Activated T-helper 2 cell treated with anti-CD3 and anti-CD28 coated beads, Interferon-gamma antibody, Interleukin-2, Interleukin-4, amounts not matched to agents 10 μg/mL and 5 μg/mL and 100 μg/mL, durations not matched to agents 14 hours and 24 hours and 36 hours (primary cell): ENCODE data around the gene NT5M. TPM values are rescaled to one million over a fixed set of nuclear protein-coding genes. Genes with fewer than 3 reads are reported as not detected.

Experiments
- DNase-seq: peaks from one replicate; pipeline ENCODE4 v3.0.0; 2021; ENCODE audit warnings: low spot score
- H3K27ac Mint-ChIP-seq: one replicate; pipeline ENCODE4 v1.8.0; 2021; ENCODE audit warnings: mixed read lengths
- H3K27me3 Mint-ChIP-seq: one replicate; pipeline ENCODE4 v1.8.0; 2021; ENCODE audit warnings: low read depth, mixed read lengths
- H3K36me3 Mint-ChIP-seq: one replicate; pipeline ENCODE4 v1.8.0; 2021; ENCODE audit warnings: low read depth, mixed read lengths
- H3K4me1 Mint-ChIP-seq: one replicate; pipeline ENCODE4 v1.8.0; 2021; ENCODE audit warnings: low read depth, mixed read lengths
- H3K4me3 Mint-ChIP-seq: one replicate; pipeline ENCODE4 v1.8.0; 2021; ENCODE audit warnings: low read depth, mild to moderate bottlenecking, moderate library complexity, mixed read lengths
- H3K9me3 Mint-ChIP-seq: one replicate; pipeline ENCODE4 v1.8.0; 2021; ENCODE audit warnings: mixed read lengths
- intact Hi-C: fragments of 100-400 bp; cut with micrococcal nuclease; formaldehyde crosslinking; loops from one replicate; pipeline ENCODE4 v1.15.1; 2023
- total RNA-seq: library from RNA; stranded (reverse); gene quantifications from 2 replicates; pipeline ENCODE4 v1.2.3, GENCODE V29; 2022

NT5M gene
- total RNA-seq, 1 donor from 2014 or later = 8.1 TPM

DNA sequence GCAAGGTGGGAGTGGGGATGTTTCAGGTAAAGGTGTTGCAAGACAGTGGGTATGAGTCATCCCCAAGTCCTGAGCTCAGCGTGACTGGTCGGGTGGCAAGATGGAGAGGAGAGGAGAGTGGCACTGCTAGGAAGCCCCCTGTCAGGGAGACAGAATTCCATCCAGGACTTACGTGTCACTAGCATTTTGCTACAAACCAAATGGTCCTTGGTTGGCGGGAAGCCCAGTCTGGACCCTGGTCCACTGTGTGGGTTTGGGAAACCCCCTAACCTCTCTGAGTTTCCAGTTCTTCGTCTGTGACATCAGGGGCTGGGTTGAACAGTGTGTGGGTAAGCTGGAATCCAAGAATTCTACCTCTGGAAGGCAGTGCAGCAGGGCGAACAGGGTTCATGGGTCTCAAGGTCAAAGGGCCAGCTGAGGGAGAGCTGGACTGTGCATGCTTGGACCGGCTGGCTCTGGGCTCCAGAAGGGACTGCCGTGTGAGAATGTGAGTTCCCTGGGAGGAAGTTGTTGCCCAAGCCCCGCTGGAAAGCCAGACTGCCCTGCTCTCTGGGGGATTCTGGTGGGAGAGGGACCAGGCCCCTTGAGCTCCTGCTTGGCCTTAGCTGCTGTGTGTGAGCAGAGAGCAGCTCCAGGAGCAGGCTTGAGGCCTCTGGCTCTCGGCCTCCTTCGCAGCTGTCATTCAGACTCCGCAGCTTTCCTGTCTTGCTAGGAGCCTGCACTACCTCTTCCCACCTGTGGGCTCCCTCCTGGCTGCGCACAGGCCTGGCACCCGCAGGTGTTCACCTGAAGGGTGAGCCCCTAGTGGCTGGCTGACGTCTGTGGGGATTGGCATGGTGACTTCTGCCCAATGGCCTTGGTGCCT is 84.6 kb downstream of the NT5M start:
- no peak for DNase-seq
- peaks cover 9% of the 10 kb centered on the region for H3K27me3 Mint-ChIP-seq

DNA sequence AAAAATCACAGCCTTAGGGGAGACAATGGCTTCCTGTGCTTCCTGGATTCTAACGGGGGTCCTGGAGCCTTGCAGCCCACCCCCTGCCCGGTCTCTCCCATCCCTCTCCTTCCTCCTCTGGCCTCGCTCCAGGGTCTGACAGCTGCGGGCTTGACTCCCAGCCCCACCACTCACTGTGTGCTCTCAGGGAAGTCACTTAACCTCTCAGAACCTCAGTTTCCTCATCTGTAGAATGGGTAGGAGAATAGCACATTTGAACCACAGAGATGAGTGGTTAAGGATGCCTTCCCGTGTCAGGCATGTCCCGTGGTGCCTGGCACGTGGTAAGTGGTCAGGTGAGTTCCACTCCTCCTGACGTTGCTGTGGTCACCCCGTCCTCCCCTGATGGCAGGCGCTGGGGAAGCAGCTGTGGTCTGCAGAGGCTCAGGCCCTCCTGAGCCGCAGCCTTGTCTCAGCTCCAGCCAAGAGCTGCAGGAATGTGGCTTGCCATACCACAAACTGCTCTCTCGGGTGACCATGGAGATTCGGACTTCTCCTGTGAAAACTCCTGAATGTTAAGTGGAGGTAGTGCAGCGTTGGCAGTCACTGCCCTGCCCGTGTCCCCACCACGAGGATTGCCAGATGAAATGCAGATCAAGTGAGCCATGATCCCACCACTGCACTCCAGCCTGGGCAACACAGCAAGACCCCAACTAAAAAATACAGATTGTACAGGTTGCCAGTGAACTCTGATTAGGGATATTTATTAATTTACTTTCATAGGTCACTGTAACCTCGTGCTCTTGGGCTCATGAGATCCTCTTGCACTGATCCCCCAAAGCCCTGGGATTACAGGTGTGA is 85.7 kb downstream of the NT5M start:
- no peak overlapping the region for H3K4me3 Mint-ChIP-seq
- no peaks in the 10 kb centered on the region for H3K36me3 Mint-ChIP-seq
- H3K27ac Mint-ChIP-seq = no peak overlapping the region
- no peaks in the 10 kb centered on the region for H3K9me3 Mint-ChIP-seq
- DNase-seq = no peak
- H3K27me3 Mint-ChIP-seq = peaks cover 9% of the 10 kb centered on the region
- peaks cover 14% of the 10 kb centered on the region for H3K4me1 Mint-ChIP-seq
- intact Hi-C loops = no loop called here

More for the DNA sequence above, 84.6 kb downstream of the NT5M start:
- intact Hi-C loops = no loop called here
- Mint-ChIP-seq H3K4me1 (peaks cover 14% of the 10 kb centered on the region), H3K9me3 (no peaks in the 10 kb centered on the region), H3K27ac (no peak overlapping the region), H3K4me3 (no peak overlapping the region), H3K36me3 (no peaks in the 10 kb centered on the region)

DNA sequence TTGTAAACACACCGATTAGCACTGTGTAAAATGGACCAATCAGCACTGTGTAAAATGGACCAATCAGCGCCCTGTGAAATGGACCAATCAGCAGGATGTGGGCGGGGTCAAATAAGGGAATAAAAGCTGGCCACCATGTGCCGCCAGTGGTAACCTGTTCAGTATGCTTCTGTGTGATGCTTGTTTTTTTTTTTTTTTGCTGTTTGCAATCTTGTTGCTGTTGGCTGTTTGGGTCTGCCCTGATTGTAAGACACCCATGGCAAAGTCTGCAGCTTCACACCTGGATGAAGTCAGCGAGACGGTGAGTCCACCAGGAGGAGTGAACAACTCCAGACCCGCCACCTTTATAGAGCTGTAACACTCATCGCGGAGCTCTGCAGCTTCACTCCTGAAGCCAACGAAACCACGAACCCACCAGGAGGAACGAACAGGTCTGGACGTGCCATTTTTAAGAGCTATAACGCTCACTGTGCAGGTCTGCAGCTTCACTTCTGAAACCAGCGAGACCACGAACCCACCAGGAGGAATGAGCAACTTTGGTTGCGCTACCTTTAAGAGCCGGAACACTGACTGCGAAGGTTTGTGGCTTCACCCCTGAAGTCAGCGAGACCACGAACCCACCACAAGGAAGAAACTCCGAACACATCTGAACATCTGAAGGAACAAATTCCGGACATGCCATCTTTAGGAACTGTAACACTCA is 88.6 kb downstream of the NT5M start:
- H3K4me3 Mint-ChIP-seq = peak overlapping the region; percentile 66
- peaks cover 14% of the 10 kb centered on the region for H3K4me1 Mint-ChIP-seq
- H3K9me3 Mint-ChIP-seq = no peaks in the 10 kb centered on the region
- H3K27me3 Mint-ChIP-seq = peaks cover 9% of the 10 kb centered on the region
- peak; percentile 42 for DNase-seq
- intact Hi-C loops = no loop called here
- no peaks in the 10 kb centered on the region for H3K36me3 Mint-ChIP-seq
- H3K27ac Mint-ChIP-seq = no peak overlapping the region

DNA sequence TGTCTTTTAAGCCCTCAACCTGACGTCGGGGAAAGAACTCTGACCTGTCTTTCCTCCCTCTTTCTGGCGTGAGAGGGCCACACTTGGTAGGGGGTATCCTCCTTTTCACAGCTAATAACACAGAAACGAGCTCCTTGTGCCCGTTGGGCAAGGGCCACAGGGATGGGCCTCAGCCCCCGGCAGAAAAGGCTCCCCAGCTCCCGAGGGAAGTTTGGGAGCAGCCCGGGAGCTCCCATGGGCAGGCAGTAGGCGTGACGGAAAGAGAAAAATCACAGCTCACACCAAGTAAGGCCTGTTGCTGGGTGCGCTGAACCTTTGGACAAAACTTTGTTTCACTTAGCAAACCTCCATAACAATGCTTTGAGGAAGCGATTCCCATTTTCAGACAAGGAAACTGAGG is 90.8 kb downstream of the NT5M start:
- Mint-ChIP-seq H3K27me3 (peaks cover 11% of the 10 kb centered on the region), H3K9me3 (no peaks in the 10 kb centered on the region), H3K36me3 (no peaks in the 10 kb centered on the region), H3K4me3 (no peak overlapping the region), H3K27ac (no peak overlapping the region), H3K4me1 (peaks cover 14% of the 10 kb centered on the region)
- no peak for DNase-seq
- intact Hi-C loops = no loop called here

DNA sequence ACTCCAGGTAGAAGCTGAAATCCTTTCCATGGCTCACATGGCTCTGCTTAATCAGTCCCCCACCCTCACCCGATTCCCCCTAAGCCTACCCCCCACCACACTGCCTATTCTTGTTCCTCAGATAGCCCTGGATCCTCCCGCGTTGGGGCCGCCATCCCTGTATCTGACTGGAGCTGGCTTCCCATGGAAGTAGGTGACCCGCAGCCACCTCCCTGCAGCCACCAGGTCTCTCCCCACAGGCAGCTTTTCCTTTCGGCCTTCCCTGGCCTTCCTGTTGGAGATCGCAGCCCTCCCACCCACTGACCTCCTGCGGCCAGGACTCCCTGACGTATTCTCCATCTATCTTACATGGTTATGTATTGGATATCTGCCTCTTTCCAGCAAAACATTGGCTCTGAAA is 91.3 kb downstream of the NT5M start:
- intact Hi-C loops = no loop called here

DNA sequence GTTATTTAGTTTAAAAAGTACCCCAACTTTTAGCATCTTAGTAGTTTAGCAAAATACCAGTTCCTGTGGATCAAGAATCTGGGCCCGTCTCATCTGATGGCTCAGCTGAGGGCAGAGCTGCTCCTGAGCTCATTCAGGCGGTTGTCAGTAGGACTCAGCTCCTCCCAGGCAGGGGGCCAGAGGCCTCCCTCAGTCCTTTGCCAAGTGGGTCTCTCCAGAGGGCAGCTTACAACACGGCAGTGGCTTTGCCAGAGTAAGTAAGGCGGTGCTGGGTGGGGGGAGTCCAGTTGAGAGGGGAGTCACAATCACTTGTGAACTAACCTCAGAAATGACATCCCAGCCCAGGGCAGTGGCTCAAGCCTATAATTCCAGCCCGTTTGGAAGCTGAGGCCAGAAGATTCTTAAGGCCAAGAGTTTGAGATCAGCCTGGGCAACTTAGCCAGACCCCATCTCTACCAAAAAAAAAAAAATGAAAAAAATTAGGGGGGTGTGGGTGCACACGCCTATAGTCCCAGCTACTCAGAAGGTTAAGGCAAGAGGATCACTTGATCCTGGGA is 92.2 kb downstream of the NT5M start:
- Mint-ChIP-seq H3K4me1 (peaks cover 12% of the 10 kb centered on the region), H3K27ac (no peak overlapping the region), H3K36me3 (no peaks in the 10 kb centered on the region), H3K4me3 (no peak overlapping the region), H3K27me3 (peaks cover 10% of the 10 kb centered on the region), H3K9me3 (no peaks in the 10 kb centered on the region)
- intact Hi-C loops = no loop called here
- no peak for DNase-seq

More for the DNA sequence above, 91.3 kb downstream of the NT5M start:
- H3K27ac Mint-ChIP-seq = no peak overlapping the region
- no peak for DNase-seq
- peaks cover 14% of the 10 kb centered on the region for H3K4me1 Mint-ChIP-seq
- peaks cover 11% of the 10 kb centered on the region for H3K27me3 Mint-ChIP-seq
- H3K36me3 Mint-ChIP-seq = no peaks in the 10 kb centered on the region
- H3K4me3 Mint-ChIP-seq = no peak overlapping the region
- H3K9me3 Mint-ChIP-seq = no peaks in the 10 kb centered on the region

DNA sequence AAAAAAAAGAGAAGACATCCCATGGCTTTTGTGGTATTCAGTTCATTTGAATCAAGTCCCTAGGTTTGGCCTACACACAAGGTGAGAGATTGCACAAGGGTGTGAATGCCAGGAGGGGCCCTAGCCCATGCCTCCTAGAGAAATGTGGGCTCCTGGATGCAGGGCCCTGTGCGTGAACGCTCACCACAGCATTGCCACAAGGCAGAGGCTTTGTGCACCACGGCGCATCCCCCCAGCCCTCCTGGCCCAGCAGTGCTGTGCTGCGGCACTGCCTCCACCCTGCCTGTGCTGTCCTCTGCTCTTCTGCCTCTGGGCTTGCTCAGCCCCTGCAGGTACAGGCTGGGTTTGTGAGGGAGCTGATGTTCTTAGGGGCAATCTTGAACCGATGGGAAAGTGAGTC is 92.7 kb downstream of the NT5M start:
- Mint-ChIP-seq H3K4me3 (no peak overlapping the region), H3K4me1 (peaks cover 12% of the 10 kb centered on the region), H3K36me3 (no peaks in the 10 kb centered on the region), H3K27me3 (peaks cover 10% of the 10 kb centered on the region), H3K9me3 (no peaks in the 10 kb centered on the region), H3K27ac (no peak overlapping the region)
- intact Hi-C loops = no loop called here
- DNase-seq = no peak

Other genes starting within 250 kb of the NT5M start
- 8.5 and 9.1 TPM in 2 replicates for gene PLD6, start 97.0 kb upstream of the NT5M start, total RNA-seq
- 27.7 and 30.4 TPM in 2 replicates for gene FLCN, start 66.2 kb upstream of the NT5M start, total RNA-seq
- 102 and 106 TPM in 2 replicates for gene COPS3, start 22.1 kb upstream of the NT5M start, total RNA-seq
- 12.6 and 13.1 TPM in 2 replicates for gene MED9, start 173.6 kb downstream of the NT5M start, total RNA-seq
- gene RASD1, start 193.0 kb downstream of the NT5M start, total RNA-seq = 4.6 and 4.9 TPM in 2 replicates